Coronary artery (tissue), 2 donors: Measurements from ENCODE around the gene ART5.

Experiments
- DNase-seq: peaks from one replicate; pipeline ENCODE4 v3.0.0-alpha.2; 2017; ENCODE audit warnings: low spot score
- H3K27ac ChIP-seq, 2 donors: fragments of 200-600 bp; sonication (generic); one replicate each; pipeline ENCODE4 v1.5.1; 2016 to 2019
- H3K4me3 ChIP-seq: fragments of 200-600 bp; sonication (generic); 2 replicates; pipeline ENCODE4 v1.5.1; 2016; ENCODE audit warnings: mild to moderate bottlenecking, moderate library complexity
- TF ChIP-seq, protein P1 (sequence below): fragments of 200-600 bp; sonication (generic); IDR thresholded peaks from one replicate; pipeline ENCODE4 v1.5.1; 2019; ENCODE audit warnings: antibody characterized with exemption

ART5 gene

DNA sequence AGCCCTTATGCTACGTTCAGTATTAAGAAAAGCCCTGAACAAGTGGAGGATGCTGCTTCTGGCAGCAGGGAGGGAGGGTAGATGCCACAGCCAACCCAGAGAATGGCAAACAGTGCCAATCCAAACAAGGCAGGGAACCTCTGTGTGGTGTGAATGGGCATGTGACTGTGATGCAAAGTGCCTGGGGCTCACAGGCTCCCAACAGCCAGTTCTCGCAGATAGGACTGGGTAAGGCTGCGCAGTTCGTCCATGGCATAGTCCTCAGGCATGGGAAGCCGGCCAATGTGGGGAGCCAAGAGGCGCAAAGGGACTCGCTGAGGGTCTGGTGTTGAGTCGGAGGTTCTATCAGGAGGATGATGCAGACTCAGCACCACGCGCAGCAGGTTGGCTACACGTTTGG lies 34.2 kb upstream of the ART5 start:
- H3K4me3 ChIP-seq = no peak overlapping the region
- TF ChIP-seq, protein P1, sequence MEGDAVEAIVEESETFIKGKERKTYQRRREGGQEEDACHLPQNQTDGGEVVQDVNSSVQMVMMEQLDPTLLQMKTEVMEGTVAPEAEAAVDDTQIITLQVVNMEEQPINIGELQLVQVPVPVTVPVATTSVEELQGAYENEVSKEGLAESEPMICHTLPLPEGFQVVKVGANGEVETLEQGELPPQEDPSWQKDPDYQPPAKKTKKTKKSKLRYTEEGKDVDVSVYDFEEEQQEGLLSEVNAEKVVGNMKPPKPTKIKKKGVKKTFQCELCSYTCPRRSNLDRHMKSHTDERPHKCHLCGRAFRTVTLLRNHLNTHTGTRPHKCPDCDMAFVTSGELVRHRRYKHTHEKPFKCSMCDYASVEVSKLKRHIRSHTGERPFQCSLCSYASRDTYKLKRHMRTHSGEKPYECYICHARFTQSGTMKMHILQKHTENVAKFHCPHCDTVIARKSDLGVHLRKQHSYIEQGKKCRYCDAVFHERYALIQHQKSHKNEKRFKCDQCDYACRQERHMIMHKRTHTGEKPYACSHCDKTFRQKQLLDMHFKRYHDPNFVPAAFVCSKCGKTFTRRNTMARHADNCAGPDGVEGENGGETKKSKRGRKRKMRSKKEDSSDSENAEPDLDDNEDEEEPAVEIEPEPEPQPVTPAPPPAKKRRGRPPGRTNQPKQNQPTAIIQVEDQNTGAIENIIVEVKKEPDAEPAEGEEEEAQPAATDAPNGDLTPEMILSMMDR = no peak
- no peak overlapping the region for H3K27ac ChIP-seq
- no peak for DNase-seq

DNA sequence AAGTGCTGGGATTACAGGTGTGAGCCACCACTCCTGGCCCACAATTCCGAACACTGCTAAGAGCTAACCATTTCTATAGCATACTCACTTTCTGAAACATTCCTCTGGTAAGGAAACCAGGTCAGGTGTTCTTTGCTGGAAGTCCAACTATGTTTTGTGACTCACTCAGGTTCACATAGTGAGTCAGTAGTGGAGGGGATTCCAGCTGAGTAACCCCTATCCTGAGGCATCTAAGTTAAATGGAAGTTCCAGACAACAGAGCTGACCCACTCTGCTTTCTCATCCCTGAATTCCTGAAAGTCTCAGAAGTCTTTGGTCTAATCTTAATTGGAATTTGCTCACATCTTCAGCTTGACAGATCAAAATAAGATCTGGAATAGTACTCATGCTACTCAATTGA lies 32.4 kb upstream of the ART5 start:
- TF ChIP-seq, protein P1 = no peak
- DNase-seq = no peak
- Histone ChIP-seq H3K27ac (no peak overlapping the region), H3K4me3 (no peak overlapping the region)

DNA sequence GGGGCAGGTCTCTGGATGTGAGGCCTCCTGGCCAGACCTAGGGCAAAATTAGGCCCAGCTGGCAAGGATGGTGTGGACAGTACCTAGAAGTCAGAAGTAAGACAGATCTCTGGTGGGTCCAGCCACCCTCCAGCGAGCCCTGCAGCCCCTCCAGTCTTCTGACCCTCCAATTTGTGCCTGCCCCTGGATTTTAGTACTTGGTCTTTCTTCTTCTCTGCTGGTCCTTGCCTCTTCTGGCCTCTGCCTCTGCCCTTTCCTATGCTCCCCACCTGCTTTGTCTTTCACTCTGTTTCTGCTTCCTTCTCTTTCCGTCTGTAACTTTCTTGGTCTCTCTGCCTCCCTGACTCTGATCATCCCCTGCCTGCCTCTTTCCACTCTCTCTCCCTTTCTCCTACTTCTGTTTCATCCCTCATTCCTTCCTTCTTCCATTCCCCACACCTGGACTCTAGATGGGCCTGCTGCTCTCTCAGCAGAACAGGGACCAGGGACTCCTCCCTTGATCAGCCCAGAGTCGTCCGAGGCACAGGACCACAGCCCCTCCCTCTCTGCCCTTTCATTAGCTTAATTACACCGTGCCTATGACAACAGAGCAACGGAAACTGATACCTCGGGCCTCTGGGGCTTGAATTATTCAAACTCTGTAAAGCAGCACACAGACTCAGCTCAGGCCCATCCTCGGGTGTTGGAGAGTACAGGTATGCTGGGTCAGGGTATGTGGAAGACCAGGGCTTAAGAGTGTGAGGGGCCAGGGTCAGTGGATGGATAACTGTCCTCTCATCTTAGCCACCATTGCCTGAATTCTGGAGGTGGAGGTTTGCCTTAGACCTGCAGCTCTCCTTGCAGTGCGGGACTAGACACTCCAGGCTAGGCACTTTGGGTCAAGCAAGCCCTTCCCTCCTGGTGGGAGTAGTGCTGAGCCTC lies 29.8 kb upstream of the ART5 start, which contains the start of gene CHRNA10:
Gene CHRNA10, minus strand, starts transcription at position 51 of the 921 bp plus-strand sequence. CDS start 72 bp downstream, outside the sequence.
- TF ChIP-seq, protein P1 = no peak
- H3K4me3 ChIP-seq = no peak within 1 kb of the TSS
- H3K27ac ChIP-seq = no peak within 1 kb of the TSS
- no peak for DNase-seq

DNA sequence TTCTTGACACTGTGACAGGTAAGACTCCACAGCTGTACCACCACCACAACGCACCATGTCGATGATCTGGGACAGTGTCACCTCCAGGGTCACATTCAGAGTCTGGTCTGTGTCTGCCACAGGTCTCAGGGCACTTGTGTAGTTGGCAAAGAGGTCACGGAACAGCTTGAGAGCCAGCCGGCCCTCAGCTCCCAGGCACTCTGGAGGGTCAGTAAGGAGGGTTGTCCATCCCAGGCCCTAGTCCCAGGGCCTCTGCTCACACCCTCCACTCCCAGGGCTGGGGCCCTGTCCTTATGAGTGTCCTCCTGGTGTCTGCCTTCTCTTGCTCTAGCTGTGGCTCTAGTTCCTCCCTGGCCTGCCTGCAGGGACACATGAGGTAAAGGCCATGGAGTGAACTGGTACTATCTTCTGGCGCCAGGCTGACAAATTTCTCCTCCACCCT lies 28.0 kb upstream of the ART5 start:
- no peak for DNase-seq
- Histone ChIP-seq H3K4me3 (no peak overlapping the region), H3K27ac (no peak overlapping the region)
- TF ChIP-seq, protein P1 = no peak

DNA sequence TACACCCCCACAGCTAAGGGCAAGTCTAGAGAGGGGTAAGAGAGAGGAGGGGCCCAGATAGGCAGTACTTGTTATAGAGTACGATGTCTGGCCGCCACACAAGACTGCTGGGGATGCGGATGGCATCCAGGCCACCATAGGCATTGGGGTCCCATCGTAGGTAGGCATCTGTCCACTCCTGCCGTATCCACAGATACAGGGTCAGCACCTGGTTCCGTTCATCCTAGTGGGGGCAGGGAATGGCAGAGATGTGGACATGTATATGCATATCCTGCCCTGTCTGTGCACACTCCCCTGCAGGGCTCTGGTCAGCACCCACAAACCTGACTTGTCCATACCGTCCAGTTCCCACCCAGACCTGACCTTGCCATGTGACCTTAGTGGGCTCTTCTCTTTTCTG lies 27.3 kb upstream of the ART5 start:
- DNase-seq = no peak
- TF ChIP-seq, protein P1 = no peak
- no peak overlapping the region for H3K4me3 ChIP-seq
- no peak overlapping the region for H3K27ac ChIP-seq

DNA sequence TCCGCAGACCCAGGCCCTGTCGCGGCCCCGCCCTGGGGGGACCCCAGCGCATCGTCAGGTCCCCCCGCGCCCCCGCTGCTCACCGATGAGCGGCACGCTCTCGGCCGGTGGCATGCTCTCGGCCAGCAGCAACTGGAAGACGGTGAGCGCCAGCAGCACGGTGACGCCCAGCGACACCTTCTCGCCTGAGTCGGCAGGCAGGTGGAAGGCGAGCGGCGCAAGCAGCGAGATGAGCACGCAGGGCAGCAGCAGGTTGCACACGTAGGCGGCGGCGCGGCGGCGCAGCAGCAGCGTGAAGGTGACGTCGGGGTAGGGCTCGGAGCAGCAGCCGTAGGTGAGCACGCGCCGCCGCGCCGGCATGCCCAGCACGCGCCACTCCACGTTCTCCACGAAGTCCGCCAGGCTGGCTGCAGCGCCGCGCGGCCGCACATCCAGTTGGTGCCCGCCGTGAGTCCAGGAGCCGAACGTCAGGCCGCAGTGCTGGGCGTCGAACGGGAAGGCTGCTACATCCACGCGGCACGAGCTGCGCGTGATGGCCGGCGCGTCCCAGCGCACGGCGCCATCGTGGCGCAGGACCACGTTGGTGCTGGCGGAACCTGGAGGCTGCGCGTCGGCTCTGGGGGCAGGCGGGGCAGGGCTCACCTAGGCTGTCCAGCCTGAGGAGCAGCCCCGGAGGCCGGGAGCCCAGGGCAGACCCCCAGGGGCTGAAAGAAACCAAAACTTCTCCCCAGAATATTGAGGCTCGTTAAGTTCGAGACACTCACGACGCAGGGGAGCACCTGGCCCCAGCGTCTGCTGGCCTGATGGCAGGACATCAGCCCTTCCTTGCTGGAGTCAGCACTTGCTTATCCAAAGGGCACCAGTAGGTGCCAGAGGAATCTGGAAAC lies 25.6 kb upstream of the ART5 start:
- TF ChIP-seq, protein P1 = no peak
- DNase-seq = no peak
- Histone ChIP-seq H3K27ac (no peak overlapping the region), H3K4me3 (no peak overlapping the region)
